ENCODE data around the gene CHD6. TPM values are rescaled to one million over a fixed set of nuclear protein-coding genes. Genes with fewer than 3 reads are reported as not detected.

Gene CHD6
- total and polyA plus RNA-seq, 4 donors, result 3.3 to 23.4 (median 18.2) TPM

DNA sequence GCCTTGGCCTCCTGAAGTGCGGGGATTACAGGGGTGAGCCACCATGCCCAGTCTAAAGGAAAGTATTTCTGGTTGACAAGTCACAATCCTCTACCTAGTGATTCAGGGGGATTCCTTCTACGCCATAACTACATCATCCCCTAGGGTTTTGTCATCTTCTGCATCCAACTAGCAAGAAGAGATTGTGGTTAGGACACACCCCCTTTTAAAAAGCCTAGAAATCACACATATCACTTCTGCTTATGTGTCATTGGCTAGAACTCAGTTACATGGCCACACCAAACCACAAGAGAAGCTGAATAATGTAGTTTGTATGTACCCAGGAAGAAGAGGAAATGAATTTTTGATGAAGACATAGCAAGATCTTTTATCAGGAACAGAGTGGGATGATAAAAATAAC lies 14.7 kb upstream of the CHD6 start:
- no peaks in the 10 kb centered on the region for H3K4me1 ChIP-seq (ENCODE audit: control insufficient read depth in 4 of 4, insufficient read depth in 4 of 4, low read length in 3 of 4)
- H3K36me3 ChIP-seq (ENCODE audit: control insufficient read depth in 4 of 4, insufficient read depth in 3 of 4, low read depth in 1 of 4, low read length in 3 of 4), result no peaks in the 10 kb centered on the region
- WGBS, result 87% methylated on average over 2 of the region's 2 CpGs
- DNase-seq (ENCODE audit: low spot score), result no peak
- H3K27ac ChIP-seq (ENCODE audit: low read depth in 1 of 2, low read length in 2 of 2), result no peak overlapping the region
- no peaks in the 10 kb centered on the region for H3K9me3 ChIP-seq (ENCODE audit: control insufficient read depth in 4 of 4, low read length in 3 of 4)
- TF ChIP-seq GABPA (IDR thresholded peaks at IDR 0.05 in 1 of 2, conservative IDR thresholded peaks at IDR 0.05 in 1 of 2), result no peak
- no peak overlapping the region for H3K4me3 ChIP-seq (ENCODE audit: low read depth in 1 of 3, low read length in 3 of 3)
- H3K27me3 ChIP-seq (ENCODE audit: control insufficient read depth in 4 of 4, insufficient read depth in 4 of 4, low read length in 3 of 4), result no peaks in the 10 kb centered on the region
- no peak overlapping the region for H3K9ac ChIP-seq (ENCODE audit: low read depth in 1 of 2, low read length in 2 of 2)

DNA sequence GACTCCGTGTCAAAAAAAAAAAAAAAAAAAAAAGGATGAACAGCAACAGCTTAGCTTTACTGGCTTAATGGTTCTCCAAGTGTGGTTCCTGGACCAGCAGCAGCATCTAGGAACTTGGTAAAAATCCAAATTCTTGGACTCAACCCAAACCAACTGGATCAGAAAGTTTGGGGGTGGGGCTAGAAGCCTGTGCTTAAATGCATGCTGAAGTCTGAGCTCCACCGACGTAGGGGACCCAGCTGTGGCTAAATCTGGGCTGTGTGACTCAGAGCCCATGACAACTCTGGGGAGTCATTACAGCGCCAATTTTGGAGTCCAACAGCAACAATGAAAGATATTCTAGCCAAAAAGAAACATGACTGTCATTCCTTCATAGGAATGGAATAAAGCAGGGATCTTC lies 13.6 kb upstream of the CHD6 start:
- Histone ChIP-seq H3K27ac (ENCODE audit: low read depth in 1 of 2, low read length in 2 of 2) (no peak overlapping the region), H3K9ac (ENCODE audit: low read depth in 1 of 2, low read length in 2 of 2) (no peak overlapping the region), H3K9me3 (ENCODE audit: control insufficient read depth in 4 of 4, low read length in 3 of 4) (no peaks in the 10 kb centered on the region), H3K36me3 (ENCODE audit: control insufficient read depth in 4 of 4, insufficient read depth in 3 of 4, low read depth in 1 of 4, low read length in 3 of 4) (no peaks in the 10 kb centered on the region), H3K27me3 (ENCODE audit: control insufficient read depth in 4 of 4, insufficient read depth in 4 of 4, low read length in 3 of 4) (no peaks in the 10 kb centered on the region), H3K4me3 (ENCODE audit: low read depth in 1 of 3, low read length in 3 of 3) (no peak overlapping the region), H3K4me1 (ENCODE audit: control insufficient read depth in 4 of 4, insufficient read depth in 4 of 4, low read length in 3 of 4) (no peaks in the 10 kb centered on the region)
- DNase-seq (ENCODE audit: low spot score), result no peak
- TF ChIP-seq TAF1 (conservative IDR thresholded peaks at IDR 0.05), result no peak
- TF ChIP-seq, protein P1, sequence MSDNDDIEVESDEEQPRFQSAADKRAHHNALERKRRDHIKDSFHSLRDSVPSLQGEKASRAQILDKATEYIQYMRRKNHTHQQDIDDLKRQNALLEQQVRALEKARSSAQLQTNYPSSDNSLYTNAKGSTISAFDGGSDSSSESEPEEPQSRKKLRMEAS (IDR thresholded peaks at IDR 0.05), result no peak
- WGBS, result 79% methylated on average over 4 of the region's 4 CpGs

DNA sequence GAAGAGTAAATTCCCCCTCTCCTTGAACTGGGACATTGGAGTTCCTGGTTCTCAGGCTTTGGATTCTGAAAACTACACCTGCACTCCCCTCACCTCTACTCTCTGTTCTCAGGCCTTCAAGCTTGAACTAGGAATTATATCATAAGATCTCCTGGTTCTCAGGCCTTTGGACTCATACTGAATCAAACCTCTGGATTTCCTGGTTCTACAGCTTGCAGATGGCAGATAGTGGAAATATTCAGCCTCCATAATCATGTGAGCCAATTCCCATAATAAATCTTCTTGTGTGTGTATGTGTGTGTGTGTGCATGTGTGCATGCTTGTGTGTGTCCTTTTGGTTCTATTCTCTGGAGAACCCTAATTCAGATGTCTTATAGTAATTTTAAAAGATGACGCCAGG lies 12.7 kb upstream of the CHD6 start:
- no peak overlapping the region for H3K27ac ChIP-seq (ENCODE audit: low read depth in 1 of 2, low read length in 2 of 2)
- H3K9me3 ChIP-seq (ENCODE audit: control insufficient read depth in 4 of 4, low read length in 3 of 4), result no peaks in the 10 kb centered on the region
- H3K4me1 ChIP-seq (ENCODE audit: control insufficient read depth in 4 of 4, insufficient read depth in 4 of 4, low read length in 3 of 4), result no peaks in the 10 kb centered on the region
- TF ChIP-seq EGR1 (IDR thresholded peaks at IDR 0.05; ENCODE audit: low read depth in 2 of 2), result no peak
- TF ChIP-seq RAD21 (IDR thresholded peaks at IDR 0.05), result no peak
- TF ChIP-seq, protein P2, sequence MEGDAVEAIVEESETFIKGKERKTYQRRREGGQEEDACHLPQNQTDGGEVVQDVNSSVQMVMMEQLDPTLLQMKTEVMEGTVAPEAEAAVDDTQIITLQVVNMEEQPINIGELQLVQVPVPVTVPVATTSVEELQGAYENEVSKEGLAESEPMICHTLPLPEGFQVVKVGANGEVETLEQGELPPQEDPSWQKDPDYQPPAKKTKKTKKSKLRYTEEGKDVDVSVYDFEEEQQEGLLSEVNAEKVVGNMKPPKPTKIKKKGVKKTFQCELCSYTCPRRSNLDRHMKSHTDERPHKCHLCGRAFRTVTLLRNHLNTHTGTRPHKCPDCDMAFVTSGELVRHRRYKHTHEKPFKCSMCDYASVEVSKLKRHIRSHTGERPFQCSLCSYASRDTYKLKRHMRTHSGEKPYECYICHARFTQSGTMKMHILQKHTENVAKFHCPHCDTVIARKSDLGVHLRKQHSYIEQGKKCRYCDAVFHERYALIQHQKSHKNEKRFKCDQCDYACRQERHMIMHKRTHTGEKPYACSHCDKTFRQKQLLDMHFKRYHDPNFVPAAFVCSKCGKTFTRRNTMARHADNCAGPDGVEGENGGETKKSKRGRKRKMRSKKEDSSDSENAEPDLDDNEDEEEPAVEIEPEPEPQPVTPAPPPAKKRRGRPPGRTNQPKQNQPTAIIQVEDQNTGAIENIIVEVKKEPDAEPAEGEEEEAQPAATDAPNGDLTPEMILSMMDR (IDR thresholded peaks at IDR 0.05; ENCODE audit: low read depth, low read length, missing input control), result no peak
- TF ChIP-seq, protein P1 (IDR thresholded peaks at IDR 0.05), result no peak
- TF ChIP-seq, protein P3, sequence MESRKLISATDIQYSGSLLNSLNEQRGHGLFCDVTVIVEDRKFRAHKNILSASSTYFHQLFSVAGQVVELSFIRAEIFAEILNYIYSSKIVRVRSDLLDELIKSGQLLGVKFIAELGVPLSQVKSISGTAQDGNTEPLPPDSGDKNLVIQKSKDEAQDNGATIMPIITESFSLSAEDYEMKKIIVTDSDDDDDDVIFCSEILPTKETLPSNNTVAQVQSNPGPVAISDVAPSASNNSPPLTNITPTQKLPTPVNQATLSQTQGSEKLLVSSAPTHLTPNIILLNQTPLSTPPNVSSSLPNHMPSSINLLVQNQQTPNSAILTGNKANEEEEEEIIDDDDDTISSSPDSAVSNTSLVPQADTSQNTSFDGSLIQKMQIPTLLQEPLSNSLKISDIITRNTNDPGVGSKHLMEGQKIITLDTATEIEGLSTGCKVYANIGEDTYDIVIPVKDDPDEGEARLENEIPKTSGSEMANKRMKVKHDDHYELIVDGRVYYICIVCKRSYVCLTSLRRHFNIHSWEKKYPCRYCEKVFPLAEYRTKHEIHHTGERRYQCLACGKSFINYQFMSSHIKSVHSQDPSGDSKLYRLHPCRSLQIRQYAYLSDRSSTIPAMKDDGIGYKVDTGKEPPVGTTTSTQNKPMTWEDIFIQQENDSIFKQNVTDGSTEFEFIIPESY (IDR thresholded peaks at IDR 0.05), result no peak
- TF ChIP-seq FOXA2 (IDR thresholded peaks at IDR 0.05), result no peak
- TF ChIP-seq NR2F2 (IDR thresholded peaks at IDR 0.05), result no peak
- no peak for TF ChIP-seq HNF4G (IDR thresholded peaks at IDR 0.05)
- TF ChIP-seq GABPA (IDR thresholded peaks at IDR 0.05 in 1 of 2, conservative IDR thresholded peaks at IDR 0.05 in 1 of 2), result no peak
- TF ChIP-seq FOXA1 (IDR thresholded peaks at IDR 0.05), result no peak
- no peak for TF ChIP-seq YY1 (IDR thresholded peaks at IDR 0.05)
- no peak for TF ChIP-seq TAF1 (conservative IDR thresholded peaks at IDR 0.05)
- H3K27me3 ChIP-seq (ENCODE audit: control insufficient read depth in 4 of 4, insufficient read depth in 4 of 4, low read length in 3 of 4), result no peaks in the 10 kb centered on the region
- no peak overlapping the region for H3K9ac ChIP-seq (ENCODE audit: low read depth in 1 of 2, low read length in 2 of 2)
- no peak for DNase-seq (ENCODE audit: low spot score)
- H3K36me3 ChIP-seq (ENCODE audit: control insufficient read depth in 4 of 4, insufficient read depth in 3 of 4, low read depth in 1 of 4, low read length in 3 of 4), result no peaks in the 10 kb centered on the region
- no peak overlapping the region for H3K4me3 ChIP-seq (ENCODE audit: low read depth in 1 of 3, low read length in 3 of 3)
- 92% methylated on average over 1 of the region's 1 CpG for WGBS

Measured in liver (tissue), 9 donors.